H4 (cell line): ENCODE data around the gene ZBTB48. TPM values are rescaled to one million over a fixed set of nuclear protein-coding genes. Genes with fewer than 3 reads are reported as not detected.
"Not testable (repeated sequence)": the region's sequence is repeated elsewhere in the genome, so short reads cannot be mapped to it uniquely, and the experiment has no call there.

Experiments used
- DNase-seq: peaks from one replicate; pipeline ENCODE4 v3.0.0-alpha.2; 2015; ENCODE audit warnings: low spot score
- total RNA-seq: library from RNA; depleted of rRNA; stranded (reverse); fragments of >200 nt; shearing (Covaris generic); gene quantifications from 2 replicates; pipeline ENCODE4 v1.2.3, GENCODE V29; 2014

Gene ZBTB48
- total RNA-seq, 1 experiment from 2014 or later: 8.8 TPM

DNA sequence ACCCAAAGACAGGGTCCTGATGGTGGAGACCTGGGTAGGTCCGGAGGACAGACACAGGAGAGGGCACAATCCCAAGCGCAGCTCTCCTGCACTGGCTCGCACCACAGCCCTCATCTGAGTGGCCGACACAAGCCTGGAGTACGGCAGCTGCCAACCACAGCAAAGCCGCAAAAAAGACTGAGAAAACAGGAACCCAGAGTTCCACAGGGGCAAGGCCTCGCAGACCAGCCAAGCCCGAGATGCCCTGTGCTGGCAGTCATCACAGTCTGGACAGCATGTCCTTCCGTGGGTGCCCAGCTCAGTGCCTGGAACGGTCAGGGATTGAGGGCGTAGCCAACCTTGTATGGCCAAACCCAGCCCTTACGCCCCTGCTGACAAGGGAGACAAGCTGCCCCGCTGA lies 11.4 kb downstream of the ZBTB48 start:
- DNase-seq: no peak

DNA sequence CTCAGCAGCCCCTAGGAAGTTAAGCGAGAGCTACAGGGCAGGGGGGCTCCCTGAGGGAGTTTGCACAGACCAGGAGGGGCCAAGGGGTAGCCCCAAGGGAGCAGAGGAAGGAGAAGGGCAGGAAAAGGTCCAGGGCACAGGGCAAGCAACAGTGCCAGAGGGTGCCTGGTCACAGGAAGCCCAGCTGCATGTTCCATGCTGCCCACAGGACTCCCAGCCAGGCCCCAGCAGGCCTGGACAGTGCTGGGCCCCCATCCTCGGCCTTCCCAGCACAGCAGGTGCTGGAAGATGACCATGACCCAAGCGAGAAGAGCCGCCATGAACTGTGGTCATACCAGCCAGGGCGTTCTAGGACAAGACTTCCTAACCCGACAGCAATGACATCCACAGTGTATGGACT lies 11.8 kb downstream of the ZBTB48 start:
- DNase-seq: no peak

DNA sequence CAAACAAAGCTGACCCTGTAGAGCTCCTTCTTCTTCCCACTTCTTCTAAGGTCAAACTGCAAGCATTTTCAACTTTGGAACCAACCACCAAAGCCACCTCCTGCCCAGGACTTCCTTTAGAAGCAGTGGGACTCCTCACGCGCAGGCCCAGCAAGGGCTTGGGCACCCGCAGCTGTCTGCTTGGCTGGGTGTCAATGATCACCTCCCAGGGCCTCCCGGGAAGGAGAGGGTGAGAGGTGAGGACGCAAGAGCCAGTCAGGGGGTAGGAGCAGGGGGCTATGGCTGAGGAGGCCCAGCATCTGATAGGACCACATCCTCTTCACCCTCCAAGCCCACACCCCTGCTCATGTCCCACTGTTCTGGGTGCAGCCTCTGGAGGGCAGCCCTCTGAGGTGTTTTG lies 12.6 kb downstream of the ZBTB48 start:
- no peak for DNase-seq

DNA sequence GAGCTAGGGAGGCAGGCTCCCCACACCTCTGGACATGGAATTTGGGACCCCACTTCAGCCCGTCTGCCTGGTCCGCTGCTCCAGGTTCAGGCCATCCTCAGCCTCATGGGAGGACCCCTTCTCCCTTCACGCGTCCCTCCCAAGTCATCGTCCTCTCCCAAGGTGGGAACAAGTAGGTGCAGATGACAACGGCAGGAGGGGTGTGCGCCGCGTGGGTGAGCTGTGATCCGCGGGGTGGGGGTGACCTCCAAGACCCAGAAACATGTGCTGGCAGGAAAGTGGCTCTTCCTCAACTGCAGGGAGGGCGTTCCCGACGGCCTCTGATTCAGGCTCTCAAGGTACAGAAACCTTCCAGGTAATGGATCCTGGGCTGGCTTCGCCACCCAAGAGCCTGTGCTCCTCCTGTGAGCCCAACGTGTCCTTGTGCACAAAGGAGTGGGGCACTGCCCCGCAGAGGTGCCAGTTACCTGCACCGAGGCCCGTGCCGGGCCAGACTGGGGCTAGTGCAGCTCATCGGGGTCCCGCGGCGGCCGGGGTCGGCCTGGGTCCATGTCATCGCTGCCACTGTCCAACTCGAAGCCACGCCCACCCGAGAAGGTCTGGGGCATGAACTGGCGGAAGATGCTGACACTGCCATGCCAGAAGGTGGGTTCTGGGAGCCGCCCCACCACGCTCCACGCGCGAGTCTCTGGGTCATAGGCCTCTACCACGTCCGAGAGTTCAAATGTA lies 13.2 kb downstream of the ZBTB48 start:
- no peak for DNase-seq

DNA sequence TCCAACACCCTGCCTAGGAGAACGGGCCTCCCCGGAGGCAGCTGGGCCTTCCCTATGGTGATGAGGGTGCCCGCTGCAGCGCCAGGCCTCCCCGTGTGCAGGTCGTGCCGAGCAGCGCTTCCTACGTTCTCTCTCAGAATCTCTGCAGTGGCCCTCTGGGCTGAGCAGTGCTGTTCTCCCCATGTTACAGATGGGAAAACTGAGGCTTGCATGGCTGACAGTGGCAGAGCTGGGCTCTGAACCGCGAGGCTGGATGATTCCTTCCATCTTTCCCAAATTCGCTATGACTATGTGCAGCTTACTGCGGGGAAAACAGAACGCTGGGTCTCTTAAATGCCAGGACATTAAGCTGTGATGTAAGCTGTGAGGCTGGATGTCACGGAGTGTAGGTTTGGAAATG lies 14.0 kb downstream of the ZBTB48 start:
- no peak for DNase-seq

DNA sequence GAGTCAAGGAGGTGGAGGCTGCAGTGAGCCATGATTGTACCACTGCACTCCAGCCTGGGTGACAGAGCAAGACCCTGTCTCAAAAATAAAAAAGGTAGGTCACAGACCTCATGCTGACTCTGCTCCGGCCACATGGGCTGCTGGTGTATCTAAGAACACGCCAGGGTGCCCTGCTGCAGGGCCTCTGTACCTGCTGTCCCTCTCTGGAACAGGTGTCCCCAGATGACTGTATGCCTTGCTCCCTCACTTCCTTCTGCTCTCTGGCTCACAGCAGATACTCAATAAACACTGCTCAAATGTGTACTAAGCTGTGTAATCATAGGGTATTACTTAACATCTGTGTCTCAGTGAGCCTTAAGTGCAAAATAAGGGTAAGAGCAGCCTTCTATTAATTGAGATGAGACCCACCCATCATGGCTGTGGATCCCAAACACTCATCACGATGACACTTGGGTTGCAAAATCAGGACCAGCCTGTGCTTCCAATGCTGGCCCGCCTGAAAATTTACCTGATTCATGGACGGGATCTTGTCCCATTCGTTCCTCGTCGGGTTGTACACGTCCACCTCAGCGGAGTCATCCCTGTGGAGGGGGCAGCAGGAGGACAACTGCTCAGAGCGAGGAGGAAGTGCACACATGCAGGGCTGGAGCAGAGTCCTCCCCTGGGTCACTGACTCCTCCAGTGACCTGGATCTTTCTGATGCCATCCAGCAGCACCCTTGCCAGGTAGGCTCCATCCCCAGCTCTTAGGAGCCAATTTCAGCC lies 15.4 kb downstream of the ZBTB48 start:
- no peak for DNase-seq

DNA sequence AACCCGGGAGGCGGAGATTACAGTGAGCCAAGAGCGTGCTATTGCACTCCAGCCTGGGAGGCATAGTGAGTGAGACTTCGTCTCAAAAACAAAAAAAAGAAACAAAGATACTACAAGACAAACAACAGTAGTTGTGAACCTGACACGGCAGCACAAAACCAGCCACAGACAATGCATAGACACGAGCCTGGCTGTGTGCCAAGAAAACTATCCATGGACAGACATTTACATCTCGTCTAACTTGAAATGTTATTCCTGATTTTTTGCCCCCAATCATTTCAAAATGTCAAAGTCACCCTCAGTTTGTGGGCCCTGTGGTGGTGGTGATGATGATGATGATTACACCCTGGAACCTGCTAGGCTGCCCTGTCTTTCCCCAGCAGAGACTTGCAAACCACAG lies 16.6 kb downstream of the ZBTB48 start:
- DNase-seq: no peak

DNA sequence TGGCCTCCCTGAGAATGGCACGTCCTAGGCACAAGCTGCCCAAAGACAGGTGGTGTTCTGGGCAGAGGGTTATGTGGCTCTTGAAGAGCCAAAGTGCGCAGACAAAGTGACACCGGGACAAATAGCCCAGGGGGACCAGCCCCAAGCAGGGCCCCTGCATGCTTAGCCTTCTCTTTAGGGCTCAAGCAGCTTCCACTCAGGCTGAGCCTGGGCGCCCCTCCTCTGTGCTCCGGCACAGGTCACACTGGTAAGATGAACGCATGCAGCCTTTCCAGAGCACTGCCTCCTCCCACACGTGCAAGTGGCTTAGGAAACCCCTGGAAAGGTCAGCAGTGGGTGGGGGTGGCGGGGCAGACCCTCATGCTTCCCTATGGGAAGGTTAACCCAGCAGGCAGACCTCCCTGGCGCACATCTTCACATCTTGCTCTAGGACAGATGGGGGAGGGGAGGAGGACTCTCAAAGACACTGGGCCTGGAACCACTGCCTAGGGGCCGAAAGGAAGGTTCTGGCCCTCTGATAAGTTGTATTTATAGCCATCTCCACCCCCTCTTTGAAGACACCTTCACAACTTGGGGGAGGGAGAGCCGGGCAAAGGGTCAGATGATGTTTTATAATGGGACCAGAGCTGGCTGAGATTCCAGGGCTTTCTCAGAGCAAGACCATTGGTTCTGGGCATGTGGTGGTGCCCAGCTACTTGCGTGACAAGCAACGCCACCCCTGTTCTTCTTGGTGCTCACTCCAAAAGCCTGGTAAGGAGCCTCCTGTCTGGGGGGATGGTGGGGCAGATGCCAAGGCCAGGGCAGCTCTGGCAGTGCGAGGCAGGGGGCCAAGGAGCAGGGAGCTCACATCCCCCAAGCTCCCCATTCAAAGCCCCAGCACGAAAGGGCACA lies 17.3 kb downstream of the ZBTB48 start:
- no peak for DNase-seq

DNA sequence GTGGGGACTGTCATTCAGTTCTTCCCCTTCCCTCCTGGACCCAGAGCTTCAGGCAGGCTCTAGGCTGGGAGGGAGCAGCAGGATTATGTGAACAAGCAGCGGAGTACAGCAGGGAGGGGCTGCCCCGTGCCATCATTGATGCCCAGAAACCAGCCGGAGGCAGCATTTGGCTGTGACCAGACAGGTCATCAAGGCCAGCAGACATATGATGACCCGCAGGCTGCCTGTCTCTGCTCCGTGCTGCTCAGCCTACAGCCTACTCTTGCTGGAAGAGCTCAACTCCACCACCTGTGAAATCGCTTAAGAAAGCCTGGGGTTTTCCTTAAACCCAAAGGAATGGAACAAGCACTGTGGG lies 18.0 kb downstream of the ZBTB48 start:
- no peak for DNase-seq

DNA sequence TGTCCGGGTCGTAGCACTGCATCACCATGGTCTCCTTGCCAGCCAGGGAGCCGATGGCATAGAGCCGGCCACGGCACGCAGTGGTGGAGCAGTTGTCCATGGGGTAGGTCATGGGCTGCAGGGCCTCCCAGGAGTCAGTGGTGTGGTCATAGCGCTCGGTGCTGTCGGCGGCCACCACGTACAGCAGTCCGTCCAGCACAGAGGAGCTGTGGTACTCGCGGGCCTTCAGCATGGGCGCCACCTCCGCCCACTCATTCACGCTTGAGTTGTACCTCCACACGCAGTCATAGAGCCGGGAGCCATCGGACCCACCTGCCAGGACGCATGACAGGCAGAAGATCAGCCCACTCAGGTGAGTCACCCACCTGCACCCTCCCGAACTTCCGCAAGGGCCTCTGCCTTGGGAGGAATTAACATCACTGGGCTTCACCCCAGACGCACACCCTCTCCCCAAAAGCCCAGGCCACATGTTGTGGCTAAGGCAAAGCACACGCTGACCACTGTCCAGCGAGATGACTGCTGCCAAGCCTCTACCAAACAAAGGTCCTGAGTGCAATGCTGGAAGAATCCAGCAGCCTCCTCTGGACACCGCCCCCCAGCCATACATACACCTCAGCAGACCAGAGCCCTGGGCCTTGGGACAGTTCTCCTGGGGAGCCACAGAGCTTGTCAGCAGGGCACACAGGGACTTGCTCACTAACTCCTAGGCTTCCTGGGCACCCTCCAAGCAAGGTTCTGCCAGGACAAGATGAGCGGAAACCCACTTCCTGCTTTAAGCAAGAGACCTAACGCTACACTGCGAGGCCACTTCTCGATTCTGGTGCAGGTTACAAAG lies 19.6 kb downstream of the ZBTB48 start:
- no peak for DNase-seq

DNA sequence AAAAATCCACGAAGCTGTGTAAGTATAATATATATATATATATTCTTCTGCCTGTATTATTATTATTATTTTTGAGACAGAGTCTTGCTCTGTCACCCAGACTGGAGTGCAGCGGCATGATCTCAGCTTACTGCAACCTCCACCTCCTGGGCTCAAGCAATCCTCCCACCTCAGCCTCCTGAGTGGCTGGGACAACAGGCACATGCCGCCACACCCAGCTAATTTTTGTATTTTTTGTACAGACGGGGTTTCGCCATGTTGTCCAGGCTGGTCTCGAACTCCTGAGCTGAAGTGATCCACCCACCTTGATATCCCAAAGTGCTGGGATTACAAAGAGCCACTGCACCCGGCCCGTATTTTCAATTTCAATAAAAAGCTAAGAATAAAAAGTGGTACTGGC lies 20.2 kb downstream of the ZBTB48 start:
- DNase-seq: not testable (repeated sequence)

DNA sequence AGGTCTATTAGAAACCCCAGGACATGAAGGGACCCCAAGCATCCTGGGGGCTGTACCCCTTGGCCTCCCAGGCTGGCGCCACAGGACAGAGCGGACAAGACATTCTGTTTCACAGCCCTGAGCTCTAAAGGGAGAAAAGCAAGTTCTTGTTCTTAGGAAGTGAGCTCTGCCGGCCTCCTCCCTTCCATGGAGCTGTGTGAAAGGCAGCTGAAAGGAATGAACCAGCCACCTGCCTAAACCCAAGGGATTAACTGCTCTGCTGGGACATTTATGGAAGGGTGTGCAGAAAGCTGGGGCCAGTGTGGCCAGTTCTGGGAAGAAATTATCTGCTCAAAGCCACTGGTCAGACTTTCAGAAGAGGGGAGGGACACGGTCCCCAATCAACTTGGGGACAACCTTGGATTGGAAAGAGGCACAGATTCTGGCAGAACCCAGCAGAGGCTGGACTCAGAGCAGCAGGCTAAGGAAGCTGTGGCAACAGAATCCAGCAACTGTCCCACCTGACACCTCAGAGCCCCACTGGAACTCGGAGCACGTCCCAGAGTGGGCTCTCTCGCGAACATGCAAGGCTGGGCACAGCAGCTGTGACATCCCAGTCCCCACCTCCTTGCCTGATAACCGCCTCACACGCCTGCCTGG lies 20.7 kb downstream of the ZBTB48 start:
- DNase-seq: no peak

DNA sequence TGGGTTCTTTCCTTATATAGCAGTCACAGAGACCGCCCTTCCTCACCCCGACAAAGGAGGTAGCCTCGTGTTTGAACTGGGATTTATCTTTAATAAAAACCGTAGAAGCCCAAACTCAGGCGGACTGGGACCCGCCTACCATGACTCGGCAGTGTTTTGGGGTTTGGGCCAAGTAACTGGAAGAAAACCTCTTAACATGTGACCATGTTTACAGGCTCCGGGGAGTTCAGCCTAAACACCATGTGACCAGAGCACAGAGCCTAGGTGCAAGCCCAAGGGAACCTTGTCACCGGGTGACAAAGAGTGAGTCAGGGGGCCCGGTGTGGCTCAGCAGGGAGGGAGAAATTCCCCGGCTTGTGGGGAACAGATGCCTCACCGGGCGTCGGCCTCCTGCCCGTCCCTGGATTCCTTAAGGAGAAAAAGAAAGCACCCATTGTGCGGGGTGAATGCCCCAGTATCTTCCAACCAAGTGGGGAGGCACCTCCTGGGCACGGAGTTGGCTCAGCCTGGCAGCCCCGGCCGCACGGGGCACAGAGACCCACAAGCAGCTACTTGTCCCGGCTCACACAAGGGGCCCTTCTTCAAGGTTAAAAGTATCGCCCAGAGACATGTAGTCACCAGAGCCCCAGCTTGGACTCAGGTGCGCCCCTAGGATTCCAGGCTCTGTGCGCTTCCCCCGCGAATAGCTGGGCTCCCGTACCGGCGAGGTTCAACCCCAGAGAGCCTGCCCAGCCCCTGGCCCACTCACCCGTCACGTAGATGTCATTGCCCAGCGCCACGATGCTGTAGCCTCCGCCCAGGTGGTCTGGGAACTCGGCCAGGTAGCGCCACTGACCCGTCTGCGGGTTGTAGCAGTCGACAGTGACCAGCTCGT lies 21.5 kb downstream of the ZBTB48 start:
- DNase-seq: peak; percentile 91

DNA sequence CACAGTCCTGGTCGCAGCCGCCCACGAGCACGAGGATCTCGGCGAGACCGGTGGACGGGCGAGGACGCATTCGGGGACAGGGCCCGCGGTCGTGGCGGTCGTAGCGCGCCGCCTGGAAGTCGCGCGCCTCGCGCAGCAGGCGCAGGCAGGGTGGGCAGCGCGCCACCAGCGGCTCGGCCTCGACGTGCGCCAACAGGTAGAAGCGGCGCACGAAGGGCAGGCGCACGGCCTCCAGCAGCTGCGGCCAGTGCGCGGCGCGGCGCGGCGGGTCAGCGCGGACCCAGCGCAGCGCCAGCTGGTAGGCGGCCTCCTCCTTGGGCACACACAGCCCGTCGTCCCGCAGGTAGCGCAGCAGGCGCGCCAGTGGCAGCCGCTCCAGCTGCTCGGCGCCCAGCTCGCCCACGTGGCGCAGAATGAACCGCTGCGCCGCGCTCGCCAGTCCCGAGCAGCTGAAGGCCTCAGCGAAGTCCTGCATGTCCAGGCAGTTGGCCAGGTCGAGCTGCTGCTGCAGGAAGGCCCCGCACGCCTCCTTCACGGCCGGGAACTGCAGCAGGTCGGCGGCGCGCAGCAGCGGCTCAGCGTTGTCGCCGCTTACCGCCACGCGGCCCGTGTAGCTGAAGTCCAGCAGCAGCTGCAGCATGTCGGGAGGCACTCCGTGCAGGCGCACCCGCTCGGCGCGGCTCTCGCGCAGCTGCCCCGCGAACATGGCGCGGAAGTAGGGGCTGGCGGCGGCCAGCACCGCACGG lies 22.3 kb downstream of the ZBTB48 start:
- DNase-seq: no peak

DNA sequence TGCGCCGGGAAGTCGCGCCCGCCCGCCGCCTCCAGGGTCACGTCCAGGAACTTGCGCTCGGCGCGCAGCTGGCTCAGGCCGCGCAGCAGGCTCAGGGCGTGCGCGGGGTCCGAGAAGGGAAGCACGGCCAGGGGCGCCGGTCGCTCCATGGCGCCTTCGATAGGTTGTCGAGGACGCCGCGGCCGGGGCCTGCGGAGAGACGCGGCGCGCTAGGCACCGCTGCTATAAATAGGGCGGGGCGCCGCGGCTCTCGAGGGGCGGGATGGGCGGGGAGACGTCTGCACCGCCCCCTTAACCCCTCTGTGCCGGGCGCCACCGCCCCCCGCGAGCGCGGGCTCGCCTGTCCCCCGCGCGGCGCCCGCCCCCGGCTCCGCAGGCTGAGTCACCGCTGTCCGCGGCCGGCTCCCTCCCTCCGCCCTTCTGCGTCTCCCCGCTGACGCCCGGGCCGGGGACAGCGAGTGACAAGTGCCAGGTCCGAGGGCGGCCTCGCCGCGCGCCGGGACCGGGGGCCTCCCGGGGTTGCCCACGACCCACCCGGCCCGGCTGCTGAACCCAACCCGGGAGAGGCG lies 23.0 kb downstream of the ZBTB48 start, which contains the start of gene KLHL21:
TSS of gene KLHL21 (minus strand) at position 201 of the 569 bp plus-strand sequence. CDS start at position 149, 52 bp downstream.
- DNase-seq: peak; percentile 59

DNA sequence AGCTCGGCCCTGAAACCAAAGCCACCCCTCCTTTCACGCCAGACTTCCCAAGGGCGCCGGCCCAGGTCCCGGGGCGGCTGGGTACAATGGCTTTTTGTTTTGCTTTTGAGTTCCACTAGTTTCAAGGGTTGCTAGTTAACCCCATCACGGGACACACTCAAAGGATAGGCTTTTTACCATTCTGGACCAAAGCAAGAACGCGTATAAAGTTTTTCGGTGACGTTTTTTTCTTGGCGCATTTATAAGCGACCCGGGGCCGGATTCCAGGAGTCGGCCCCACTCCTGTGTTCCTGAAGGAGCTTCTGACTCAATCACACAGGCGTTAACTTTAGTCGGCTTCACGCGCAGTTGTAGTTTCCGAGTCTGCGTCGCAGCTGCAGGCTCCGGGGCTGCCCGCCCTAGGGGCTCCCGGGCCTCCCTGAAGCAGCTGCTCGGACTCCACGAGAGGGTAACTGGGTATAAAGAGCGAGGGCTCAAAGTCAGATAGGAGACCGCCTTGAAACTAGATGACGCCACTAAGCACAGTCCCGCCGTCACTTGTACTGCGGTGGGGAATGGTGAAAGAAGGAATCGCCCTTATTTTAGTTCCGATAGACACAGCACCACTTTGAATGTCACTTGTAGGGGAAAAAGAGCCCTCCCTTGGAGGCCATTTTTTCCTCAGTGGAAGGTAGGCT lies 23.6 kb downstream of the ZBTB48 start:
- no peak for DNase-seq

DNA sequence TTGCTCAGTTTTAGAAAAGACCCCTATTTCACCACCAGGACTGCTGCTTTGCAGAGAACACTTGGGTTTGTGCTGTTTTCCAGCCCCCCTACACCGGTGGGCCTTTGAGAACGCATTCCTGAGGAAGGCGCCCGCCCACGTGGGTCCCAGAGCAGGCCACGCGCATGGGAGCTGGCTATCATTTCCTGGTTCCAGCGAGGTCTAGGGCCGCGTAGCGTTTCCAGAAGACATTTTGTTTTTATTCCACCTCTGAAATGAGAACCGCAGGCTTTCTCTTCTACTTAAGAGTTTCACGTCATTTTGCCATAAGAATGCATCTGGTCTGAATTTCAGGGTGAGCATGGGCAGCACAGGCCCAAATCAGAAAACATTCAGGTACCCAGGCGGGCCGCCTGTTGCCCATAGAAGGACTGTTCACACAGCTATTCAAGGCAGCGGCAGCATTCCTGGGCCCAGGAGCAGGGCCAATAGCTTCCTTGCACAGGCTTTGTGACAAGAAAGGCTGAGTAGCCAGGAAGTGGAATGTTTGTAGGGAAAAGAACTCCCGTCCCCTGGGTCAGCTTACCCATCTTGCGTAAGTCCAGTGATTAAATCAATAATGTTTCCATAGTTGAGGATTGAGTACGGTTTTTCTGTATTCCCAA lies 24.2 kb downstream of the ZBTB48 start:
- no peak for DNase-seq
